ENCODE measurements around the gene LGSN. TPM values are rescaled to one million over a fixed set of nuclear protein-coding genes. Genes with fewer than 3 reads are reported as not detected.
A peak's percentile ranks its signal among the peaks of the same experiment; 100 is the strongest.

LGSN gene
- total RNA-seq, 1 donor from 2014 or later = not detected

DNA sequence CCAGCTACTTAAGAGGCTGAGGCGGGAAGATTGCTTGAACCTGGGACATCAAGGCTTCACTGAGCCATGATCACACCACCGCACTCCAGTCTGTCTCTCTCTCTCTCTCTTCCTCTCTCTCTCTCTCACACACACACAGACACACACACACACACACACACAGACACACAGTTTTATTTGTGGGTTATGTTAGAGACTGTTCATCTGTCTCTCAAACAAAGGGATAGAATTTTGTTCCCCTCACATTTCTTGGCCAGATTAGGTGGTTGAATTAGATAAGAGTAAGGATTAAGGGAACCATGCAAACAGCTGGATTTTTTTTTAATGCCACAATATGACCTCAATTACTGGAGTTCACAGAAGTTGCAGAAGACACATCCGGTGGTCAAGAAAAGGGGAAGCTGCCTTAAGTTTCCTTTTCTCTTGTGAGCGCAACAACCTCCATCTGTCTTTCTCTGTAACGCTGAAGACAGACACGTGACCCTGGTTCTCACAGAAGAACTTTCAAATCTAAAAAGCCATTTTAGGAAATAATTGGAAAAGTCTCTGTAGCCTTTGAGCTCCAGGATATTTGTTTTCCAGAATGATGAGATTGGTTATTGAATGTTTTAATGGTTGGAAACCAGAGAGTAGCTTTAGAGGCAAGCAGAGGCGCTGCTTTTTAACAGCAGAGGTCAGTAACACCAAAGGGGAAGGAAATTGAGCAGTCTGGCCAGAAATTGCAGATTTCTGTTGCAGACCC, 32.9 kb upstream of the LGSN start:
- no peaks in the 10 kb centered on the region for H3K4me1 Mint-ChIP-seq (ENCODE audit: unreplicated experiment)
- no peaks in the 10 kb centered on the region for H3K9me3 Mint-ChIP-seq (ENCODE audit: unreplicated experiment)

DNA sequence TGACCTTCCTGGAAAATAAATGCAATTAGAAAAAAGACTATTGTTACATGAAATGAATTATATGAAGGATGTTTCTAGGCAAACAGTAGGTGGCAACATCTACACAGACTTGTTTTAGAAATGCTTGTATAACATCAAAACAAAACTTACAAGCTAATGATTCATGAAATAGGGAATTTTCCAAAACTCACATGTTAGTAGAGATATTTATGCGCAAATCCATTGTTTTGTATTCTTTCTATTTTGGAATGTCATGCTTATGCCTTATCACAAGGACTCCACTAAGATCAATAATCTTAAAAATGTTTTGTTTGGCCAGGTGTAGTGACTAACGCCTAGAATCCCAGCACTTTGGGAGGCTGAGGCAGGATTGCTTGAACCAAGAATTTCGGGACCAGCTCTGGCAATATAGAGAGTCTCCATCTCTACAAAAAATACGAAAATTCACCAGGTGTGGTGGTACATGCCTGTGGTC, 32.3 kb upstream of the LGSN start:
- Mint-ChIP-seq H3K9me3 (ENCODE audit: unreplicated experiment) (no peaks in the 10 kb centered on the region), H3K27me3 (ENCODE audit: unreplicated experiment) (no peaks in the 10 kb centered on the region), H3K27ac (ENCODE audit: unreplicated experiment) (peak overlapping the region; percentile 32), H3K4me1 (ENCODE audit: unreplicated experiment) (no peaks in the 10 kb centered on the region), H3K36me3 (ENCODE audit: low read depth, unreplicated experiment) (no peaks in the 10 kb centered on the region), H3K4me3 (ENCODE audit: unreplicated experiment) (no peak overlapping the region)
- DNase-seq (ENCODE audit: low spot score) = no peak
- TF ChIP-seq, protein P1, sequence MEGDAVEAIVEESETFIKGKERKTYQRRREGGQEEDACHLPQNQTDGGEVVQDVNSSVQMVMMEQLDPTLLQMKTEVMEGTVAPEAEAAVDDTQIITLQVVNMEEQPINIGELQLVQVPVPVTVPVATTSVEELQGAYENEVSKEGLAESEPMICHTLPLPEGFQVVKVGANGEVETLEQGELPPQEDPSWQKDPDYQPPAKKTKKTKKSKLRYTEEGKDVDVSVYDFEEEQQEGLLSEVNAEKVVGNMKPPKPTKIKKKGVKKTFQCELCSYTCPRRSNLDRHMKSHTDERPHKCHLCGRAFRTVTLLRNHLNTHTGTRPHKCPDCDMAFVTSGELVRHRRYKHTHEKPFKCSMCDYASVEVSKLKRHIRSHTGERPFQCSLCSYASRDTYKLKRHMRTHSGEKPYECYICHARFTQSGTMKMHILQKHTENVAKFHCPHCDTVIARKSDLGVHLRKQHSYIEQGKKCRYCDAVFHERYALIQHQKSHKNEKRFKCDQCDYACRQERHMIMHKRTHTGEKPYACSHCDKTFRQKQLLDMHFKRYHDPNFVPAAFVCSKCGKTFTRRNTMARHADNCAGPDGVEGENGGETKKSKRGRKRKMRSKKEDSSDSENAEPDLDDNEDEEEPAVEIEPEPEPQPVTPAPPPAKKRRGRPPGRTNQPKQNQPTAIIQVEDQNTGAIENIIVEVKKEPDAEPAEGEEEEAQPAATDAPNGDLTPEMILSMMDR (IDR thresholded peaks at IDR 0.05; ENCODE audit: unreplicated experiment) = no peak

More for the DNA sequence above, 32.9 kb upstream of the LGSN start:
- no peak overlapping the region for H3K4me3 Mint-ChIP-seq (ENCODE audit: unreplicated experiment)
- no peaks in the 10 kb centered on the region for H3K36me3 Mint-ChIP-seq (ENCODE audit: low read depth, unreplicated experiment)
- TF ChIP-seq, protein P1 (IDR thresholded peaks at IDR 0.05; ENCODE audit: unreplicated experiment) = no peak
- peak; percentile 15 for DNase-seq (ENCODE audit: low spot score)
- H3K27me3 Mint-ChIP-seq (ENCODE audit: unreplicated experiment) = no peaks in the 10 kb centered on the region
- H3K27ac Mint-ChIP-seq (ENCODE audit: unreplicated experiment) = peak overlapping the region; percentile 32

DNA sequence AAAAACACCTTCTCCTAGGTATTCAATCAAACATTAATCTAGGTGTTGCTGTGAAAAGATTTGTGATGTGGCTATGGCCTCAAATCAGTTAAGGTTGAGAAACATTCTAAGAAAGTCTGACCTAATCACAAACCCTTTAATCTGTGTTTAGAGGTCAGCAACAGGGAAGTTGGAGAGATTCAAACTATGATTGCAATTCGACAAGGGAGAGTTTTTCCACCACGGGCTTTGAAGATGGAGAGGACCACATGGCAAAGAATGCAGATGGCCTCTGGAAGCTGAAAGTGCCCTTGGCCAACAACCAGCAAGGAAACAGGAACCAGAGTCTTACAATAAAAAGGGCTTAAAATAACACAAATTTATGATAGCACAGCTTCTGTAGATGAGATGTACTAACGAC, 29.6 kb upstream of the LGSN start:
- Mint-ChIP-seq H3K36me3 (ENCODE audit: low read depth, unreplicated experiment) (no peaks in the 10 kb centered on the region), H3K9me3 (ENCODE audit: unreplicated experiment) (no peaks in the 10 kb centered on the region), H3K4me3 (ENCODE audit: unreplicated experiment) (no peak overlapping the region), H3K27ac (ENCODE audit: unreplicated experiment) (no peak overlapping the region), H3K4me1 (ENCODE audit: unreplicated experiment) (no peaks in the 10 kb centered on the region), H3K27me3 (ENCODE audit: unreplicated experiment) (no peaks in the 10 kb centered on the region)
- no peak for DNase-seq (ENCODE audit: low spot score)
- TF ChIP-seq, protein P1 (IDR thresholded peaks at IDR 0.05; ENCODE audit: unreplicated experiment) = no peak

DNA sequence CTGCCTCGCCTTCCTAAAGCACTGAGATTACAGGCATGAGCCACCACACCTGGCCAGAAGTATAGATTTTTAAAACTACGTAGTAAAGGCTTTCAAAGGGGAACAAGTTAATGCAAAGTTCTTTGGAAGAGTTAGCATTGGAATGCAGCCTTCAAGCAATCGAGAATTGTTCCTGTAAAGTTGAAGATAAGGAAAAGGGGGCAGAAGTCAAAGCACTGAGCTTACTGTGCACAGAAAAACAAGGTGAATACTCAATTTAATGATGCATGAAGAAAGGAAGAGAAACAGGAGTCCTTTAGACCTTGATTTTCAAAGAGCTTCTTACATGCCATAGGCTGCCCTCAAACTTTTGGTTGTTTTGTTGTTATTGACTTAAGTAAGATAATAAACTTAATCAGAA, 29.1 kb upstream of the LGSN start:
- no peak for DNase-seq (ENCODE audit: low spot score)
- Mint-ChIP-seq H3K9me3 (ENCODE audit: unreplicated experiment) (no peaks in the 10 kb centered on the region), H3K36me3 (ENCODE audit: low read depth, unreplicated experiment) (no peaks in the 10 kb centered on the region), H3K4me3 (ENCODE audit: unreplicated experiment) (no peak overlapping the region), H3K4me1 (ENCODE audit: unreplicated experiment) (no peaks in the 10 kb centered on the region), H3K27ac (ENCODE audit: unreplicated experiment) (no peak overlapping the region), H3K27me3 (ENCODE audit: unreplicated experiment) (no peaks in the 10 kb centered on the region)
- TF ChIP-seq, protein P1 (IDR thresholded peaks at IDR 0.05; ENCODE audit: unreplicated experiment) = no peak

DNA sequence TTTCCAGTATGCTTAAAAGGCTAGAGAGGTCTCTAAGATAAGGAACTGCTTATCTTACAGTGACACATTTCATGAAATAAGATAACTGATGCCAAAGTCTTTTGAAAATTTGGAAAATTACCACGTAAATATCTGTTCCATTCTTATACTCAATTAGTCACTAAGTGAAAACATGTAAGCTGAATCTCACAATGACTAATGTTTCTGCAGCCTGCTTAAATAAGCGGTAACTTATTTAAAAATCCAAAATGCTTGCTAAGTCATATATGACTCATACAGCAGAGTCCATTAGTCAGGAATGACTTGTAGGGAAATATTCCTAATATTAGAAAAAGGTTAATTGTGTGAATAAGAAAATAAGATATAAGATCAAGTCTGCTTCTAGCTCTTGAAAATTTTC, 27.8 kb upstream of the LGSN start:
- no peak for DNase-seq (ENCODE audit: low spot score)
- H3K27me3 Mint-ChIP-seq (ENCODE audit: unreplicated experiment) = no peaks in the 10 kb centered on the region
- H3K4me3 Mint-ChIP-seq (ENCODE audit: unreplicated experiment) = no peak overlapping the region
- TF ChIP-seq, protein P1 (IDR thresholded peaks at IDR 0.05; ENCODE audit: unreplicated experiment) = no peak
- H3K27ac Mint-ChIP-seq (ENCODE audit: unreplicated experiment) = no peak overlapping the region
- H3K36me3 Mint-ChIP-seq (ENCODE audit: low read depth, unreplicated experiment) = no peaks in the 10 kb centered on the region
- H3K4me1 Mint-ChIP-seq (ENCODE audit: unreplicated experiment) = no peaks in the 10 kb centered on the region
- H3K9me3 Mint-ChIP-seq (ENCODE audit: unreplicated experiment) = no peaks in the 10 kb centered on the region

Measured in endothelial cell (in vitro differentiated cells).